SK-N-MC (cell line): ENCODE results near the gene SCMH1.

Source experiments
- EZH2 ChIP-seq: fragments of 200-600 bp; sonication (generic); IDR thresholded peaks from one replicate; pipeline ENCODE4 v1.6.1; 2017; ENCODE audit warnings: antibody characterized with exemption
- FOXP2 ChIP-seq: optimal IDR thresholded peaks from 2 replicates; pipeline ENCODE3; 2011; ENCODE audit warnings: mild to moderate bottlenecking, moderate library complexity; ENCODE audit not compliant: insufficient read depth; ENCODE audit errors: extremely low read length, control extremely low read depth
- POLR2AphosphoS5 ChIP-seq: IDR thresholded peaks from 2 replicates; pipeline ENCODE4 v1.6.1; 2012; ENCODE audit warnings: mild to moderate bottlenecking, low read depth, low read length, borderline replicate concordance

- no peak for TF ChIP-seq EZH2
- no peak for TF ChIP-seq POLR2AphosphoS5
- no peak for TF ChIP-seq FOXP2
Measured at GRCh38 chr1:41171266-41171874, 70.7 kb downstream of the SCMH1 start.
